ENCODE results near the gene NTRK2.

DNA sequence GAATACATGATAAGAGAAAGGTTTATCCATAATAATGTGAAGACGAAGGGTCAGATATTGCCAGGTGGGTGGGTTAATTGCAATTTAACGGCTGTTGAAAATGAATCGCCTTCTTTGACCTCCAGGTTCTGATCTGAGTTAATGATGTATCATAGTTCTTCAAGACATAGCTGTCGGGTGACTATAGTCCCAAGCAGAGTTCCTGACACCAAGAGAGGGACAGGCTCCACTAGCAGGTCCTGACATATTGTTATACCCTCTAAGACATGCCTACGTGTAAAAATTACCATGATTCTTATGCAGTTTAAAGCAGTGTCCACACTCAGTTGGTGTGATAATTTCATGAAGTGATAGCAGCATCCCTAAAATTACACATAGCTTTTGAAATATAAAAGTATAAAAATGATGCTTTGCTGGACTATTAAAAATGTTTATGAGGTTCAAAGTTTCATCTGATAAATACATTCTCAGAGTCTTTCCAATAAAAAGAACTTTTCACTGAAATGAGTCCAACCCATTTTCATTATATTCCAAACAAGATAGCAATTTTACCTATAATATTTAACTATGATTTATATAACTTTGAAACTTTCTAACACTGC lies 53.0 kb downstream of the NTRK2 start:
- TF ChIP-seq POLR2A (IDR thresholded peaks at IDR 0.05), result no peak
- TF ChIP-seq, protein P1, sequence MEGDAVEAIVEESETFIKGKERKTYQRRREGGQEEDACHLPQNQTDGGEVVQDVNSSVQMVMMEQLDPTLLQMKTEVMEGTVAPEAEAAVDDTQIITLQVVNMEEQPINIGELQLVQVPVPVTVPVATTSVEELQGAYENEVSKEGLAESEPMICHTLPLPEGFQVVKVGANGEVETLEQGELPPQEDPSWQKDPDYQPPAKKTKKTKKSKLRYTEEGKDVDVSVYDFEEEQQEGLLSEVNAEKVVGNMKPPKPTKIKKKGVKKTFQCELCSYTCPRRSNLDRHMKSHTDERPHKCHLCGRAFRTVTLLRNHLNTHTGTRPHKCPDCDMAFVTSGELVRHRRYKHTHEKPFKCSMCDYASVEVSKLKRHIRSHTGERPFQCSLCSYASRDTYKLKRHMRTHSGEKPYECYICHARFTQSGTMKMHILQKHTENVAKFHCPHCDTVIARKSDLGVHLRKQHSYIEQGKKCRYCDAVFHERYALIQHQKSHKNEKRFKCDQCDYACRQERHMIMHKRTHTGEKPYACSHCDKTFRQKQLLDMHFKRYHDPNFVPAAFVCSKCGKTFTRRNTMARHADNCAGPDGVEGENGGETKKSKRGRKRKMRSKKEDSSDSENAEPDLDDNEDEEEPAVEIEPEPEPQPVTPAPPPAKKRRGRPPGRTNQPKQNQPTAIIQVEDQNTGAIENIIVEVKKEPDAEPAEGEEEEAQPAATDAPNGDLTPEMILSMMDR (IDR thresholded peaks at IDR 0.05), result no peak
